Midbrain (tissue), 1 donor: ENCODE measurements around the gene UNC45B.
"Not testable (repeated sequence)": the region's sequence is repeated elsewhere in the genome, so short reads cannot be mapped to it uniquely, and the experiment has no call there.

Experiments used
- DNase-seq: peaks from one replicate; lab custom pipeline; 2025; lab: John Stamatoyannopoulos, UW

UNC45B gene

GRCh38 chr17:35147375-35147905 is at the start of gene UNC45B:
Gene UNC45B (plus strand): TSS chr17:35147817. CDS start chr17:35148264, 447 bp downstream.
- no peak for DNase-seq

- DNase-seq = no peak
Measured at GRCh38 chr17:35099908-35100307, 47.7 kb upstream of the UNC45B start.

- no peak for DNase-seq
Measured at GRCh38 chr17:35101036-35101435, 46.6 kb upstream of the UNC45B start.

GRCh38 chr17:35101725-35102124 is 45.9 kb upstream of the UNC45B start:
- no peak for DNase-seq

GRCh38 chr17:35103271-35103670 is 44.3 kb upstream of the UNC45B start:
- DNase-seq = no peak

GRCh38 chr17:35104844-35105450 is 42.7 kb upstream of the UNC45B start:
- no peak for DNase-seq

GRCh38 chr17:35110791-35111190 is 36.8 kb upstream of the UNC45B start:
- DNase-seq = not testable (repeated sequence)

- no peak for DNase-seq
Measured at GRCh38 chr17:35116845-35117244, 30.8 kb upstream of the UNC45B start.

- no peak for DNase-seq
Measured at GRCh38 chr17:35117984-35118383, 29.6 kb upstream of the UNC45B start.

GRCh38 chr17:35119370-35120165 is 28.0 kb upstream of the UNC45B start, which contains the start of gene RAD51D:
Gene RAD51D (minus strand): TSS chr17:35119860. CDS start chr17:35119613, 247 bp downstream.
- peak; percentile 69 for DNase-seq

GRCh38 chr17:35121315-35121714 is 26.3 kb upstream of the UNC45B start, which contains the start of gene FNDC8:
Gene FNDC8 (plus strand): TSS chr17:35121615. CDS start chr17:35121694, 79 bp downstream.
- no peak for DNase-seq

GRCh38 chr17:35127751-35128514 is 19.7 kb upstream of the UNC45B start:
- DNase-seq = no peak

- DNase-seq = no peak
Measured at GRCh38 chr17:35129154-35129972, 18.3 kb upstream of the UNC45B start.

GRCh38 chr17:35129973-35130351 is 17.7 kb upstream of the UNC45B start:
- DNase-seq = no peak

- no peak for DNase-seq
Measured at GRCh38 chr17:35130392-35130791, 17.2 kb upstream of the UNC45B start.

GRCh38 chr17:35132099-35132498 is 15.5 kb upstream of the UNC45B start:
- DNase-seq = no peak

GRCh38 chr17:35132816-35133550 is 14.6 kb upstream of the UNC45B start:
- no peak for DNase-seq

GRCh38 chr17:35135322-35135721 is 12.3 kb upstream of the UNC45B start:
- DNase-seq = no peak

- DNase-seq = no peak
Measured at GRCh38 chr17:35138218-35138617, 9.4 kb upstream of the UNC45B start.

GRCh38 chr17:35141681-35142466 is 5.7 kb upstream of the UNC45B start, which contains the start of gene NLE1:
Gene NLE1 (minus strand): TSS chr17:35142303. CDS start chr17:35142275, 28 bp downstream.
- peak; percentile 78 for DNase-seq
